GM12801 (cell line): ENCODE data around the gene SOX8.

ENCODE experiments used
- TF ChIP-seq, protein P1 (sequence below): IDR thresholded peaks from one replicate; pipeline ENCODE4 v1.5.1; 2011; ENCODE audit warnings: control low read depth; ENCODE audit not compliant: insufficient read length; ENCODE audit errors: extremely low read depth

The SOX8 gene

DNA sequence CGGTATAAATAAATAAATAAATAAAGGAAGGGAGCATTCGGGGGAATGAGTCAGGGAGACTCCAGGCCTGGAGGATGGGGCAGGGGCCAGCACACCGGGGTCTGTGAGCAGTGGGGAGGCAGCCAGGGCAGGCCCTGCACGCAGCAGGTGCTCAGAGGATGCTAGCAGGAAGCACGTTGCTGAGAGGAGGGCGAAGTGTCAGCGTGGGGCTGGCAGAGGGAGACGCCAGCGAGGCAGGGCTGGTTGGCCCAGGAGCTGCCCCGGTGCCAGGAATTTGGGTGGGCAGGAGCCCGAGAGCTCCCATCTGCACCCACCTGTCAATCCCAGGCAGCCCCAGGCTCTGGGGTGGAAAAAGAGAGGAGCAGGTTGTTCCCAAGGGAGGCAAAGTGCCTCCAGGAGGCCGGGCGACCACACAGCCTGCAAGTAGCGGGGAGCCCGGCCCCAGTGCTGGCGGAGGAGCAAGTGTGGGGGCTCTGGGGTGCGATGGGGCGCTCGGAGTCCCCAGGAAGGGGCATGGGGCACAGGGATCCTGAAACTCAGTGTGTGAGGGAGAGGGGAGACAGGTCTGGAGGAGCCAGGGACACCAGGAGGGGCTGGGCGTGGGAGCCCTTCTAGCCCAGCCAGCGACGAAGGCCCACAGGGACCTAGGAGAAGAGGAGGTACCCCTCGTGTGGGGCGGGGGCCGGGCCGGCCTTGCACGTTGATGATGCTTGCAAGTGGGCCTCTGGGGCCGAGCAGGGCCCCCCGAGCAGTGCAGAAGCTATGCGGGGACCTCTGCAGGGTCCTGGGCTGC, 28.0 kb downstream of the SOX8 start:
- TF ChIP-seq, protein P1, sequence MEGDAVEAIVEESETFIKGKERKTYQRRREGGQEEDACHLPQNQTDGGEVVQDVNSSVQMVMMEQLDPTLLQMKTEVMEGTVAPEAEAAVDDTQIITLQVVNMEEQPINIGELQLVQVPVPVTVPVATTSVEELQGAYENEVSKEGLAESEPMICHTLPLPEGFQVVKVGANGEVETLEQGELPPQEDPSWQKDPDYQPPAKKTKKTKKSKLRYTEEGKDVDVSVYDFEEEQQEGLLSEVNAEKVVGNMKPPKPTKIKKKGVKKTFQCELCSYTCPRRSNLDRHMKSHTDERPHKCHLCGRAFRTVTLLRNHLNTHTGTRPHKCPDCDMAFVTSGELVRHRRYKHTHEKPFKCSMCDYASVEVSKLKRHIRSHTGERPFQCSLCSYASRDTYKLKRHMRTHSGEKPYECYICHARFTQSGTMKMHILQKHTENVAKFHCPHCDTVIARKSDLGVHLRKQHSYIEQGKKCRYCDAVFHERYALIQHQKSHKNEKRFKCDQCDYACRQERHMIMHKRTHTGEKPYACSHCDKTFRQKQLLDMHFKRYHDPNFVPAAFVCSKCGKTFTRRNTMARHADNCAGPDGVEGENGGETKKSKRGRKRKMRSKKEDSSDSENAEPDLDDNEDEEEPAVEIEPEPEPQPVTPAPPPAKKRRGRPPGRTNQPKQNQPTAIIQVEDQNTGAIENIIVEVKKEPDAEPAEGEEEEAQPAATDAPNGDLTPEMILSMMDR: no peak

- TF ChIP-seq, protein P1: no peak
Measured at GRCh38 chr16:1010251-1010650, 28.7 kb downstream of the SOX8 start.

DNA sequence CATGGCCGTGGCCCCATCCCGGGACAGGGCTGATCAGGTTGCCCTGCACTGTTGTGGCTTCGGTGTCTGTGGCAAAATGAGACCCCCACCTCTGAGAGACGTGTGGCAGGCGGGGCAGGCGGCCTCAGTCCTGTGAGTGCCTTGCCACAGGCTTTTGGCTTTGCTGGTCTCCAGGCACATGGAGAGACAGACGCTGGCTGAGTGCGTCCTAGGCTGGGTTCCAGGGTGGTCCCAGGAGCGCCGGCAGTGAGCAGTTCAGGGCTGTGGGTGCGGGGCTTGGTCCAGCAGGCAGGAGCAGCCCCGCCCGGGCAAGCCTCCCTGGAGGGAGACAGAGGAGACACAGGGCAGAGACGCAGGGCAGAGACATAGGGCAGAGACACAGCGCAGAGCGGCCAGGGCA, 29.2 kb downstream of the SOX8 start:
- TF ChIP-seq, protein P1: no peak

DNA sequence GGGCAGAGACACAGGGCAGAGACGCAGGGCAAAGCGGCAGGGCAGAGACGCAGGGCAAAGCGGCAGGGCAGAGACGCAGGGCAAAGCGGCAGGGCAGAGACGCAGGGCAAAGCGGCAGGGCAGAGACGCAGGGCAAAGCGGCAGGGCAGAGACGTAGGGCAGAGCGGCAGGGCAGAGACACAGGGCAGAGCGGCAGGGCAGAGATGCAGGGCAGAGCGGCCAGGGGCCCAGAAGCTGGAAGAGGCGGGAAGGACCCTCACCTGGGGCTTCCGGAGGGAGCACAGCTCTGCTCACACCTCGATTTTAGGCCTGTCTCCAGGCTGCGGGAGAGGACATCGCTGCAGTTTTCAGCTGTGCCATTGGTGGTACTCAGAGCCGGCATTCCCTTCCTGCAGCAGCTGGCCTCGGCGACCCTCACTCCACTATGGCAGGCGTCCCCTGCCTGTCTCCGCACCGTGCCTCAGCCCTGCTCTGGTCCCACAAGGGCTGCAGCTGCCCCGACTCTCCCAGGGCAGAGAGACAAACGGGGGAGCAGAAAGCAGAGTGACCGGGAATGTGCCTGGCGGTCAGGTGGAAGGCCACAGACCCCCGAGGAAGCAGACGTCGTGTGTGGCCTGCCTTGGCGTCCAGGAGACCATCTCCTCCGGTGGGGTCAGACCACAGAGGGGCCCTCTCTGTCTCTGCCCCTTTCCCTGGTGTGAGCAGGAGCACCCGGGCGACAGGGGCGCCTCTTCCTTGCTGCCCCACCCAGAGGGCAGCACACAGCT, 29.9 kb downstream of the SOX8 start:
- TF ChIP-seq, protein P1: no peak

DNA sequence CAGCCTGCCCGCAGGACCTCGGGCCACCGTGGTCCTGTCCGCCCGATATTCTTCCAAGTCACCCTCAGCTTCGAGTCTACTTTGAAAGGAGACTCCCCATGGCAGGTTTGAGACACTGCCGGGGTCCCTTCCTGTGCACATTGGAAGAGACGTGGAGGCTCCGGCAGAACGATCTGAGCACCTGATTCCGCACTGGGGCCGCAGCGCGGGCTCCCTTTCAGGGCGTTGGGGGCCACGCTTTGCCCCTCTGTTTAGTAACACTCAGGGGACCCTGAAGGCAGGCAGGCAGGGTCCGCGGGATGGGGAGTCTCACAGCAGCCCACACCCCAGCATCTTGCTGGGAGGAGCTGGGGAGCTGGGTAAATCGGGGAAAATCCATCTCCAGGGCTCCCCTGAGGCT, 30.6 kb downstream of the SOX8 start:
- TF ChIP-seq, protein P1: no peak

- TF ChIP-seq, protein P1: no peak
Measured at GRCh38 chr16:1012722-1013592, 31.4 kb downstream of the SOX8 start.

DNA sequence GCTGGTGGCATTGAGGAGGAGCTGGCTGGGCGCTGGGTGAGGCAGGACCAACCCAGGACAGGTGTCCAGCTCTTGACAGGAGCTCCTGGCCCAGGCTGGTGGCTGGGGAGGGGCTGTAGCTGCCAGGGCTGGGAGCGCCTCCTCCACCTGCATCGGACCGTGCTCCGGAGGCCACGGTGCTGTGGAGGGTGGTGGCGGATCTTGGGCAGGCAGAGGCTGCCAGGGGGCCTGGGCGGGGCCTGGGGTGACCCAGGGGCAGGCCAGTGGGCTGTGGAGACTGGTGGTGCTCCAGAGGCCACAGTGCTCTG, 32.0 kb downstream of the SOX8 start:
- TF ChIP-seq, protein P1: no peak
